ENCODE data around the gene GTF2IRD1.

GTF2IRD1 gene

GRCh38 chr7:74466196-74466813 is 12.6 kb downstream of the GTF2IRD1 start:
- no peaks in the 10 kb centered on the region for H3K27me3 ChIP-seq (ENCODE audit: control insufficient read depth in 3 of 3, insufficient read depth in 3 of 3, low read depth in 1 of 3, low read length in 3 of 3)
- H4K91ac ChIP-seq (ENCODE audit: low read depth, low read length, poor library complexity), result no peak overlapping the region
- H4K8ac ChIP-seq (ENCODE audit: low read depth, low read length), result no peak overlapping the region
- no peak for DNase-seq (ENCODE audit: low spot score)
- H3K4me3 ChIP-seq (ENCODE audit: low read length in 2 of 2), result no peak overlapping the region
- peaks cover 4 to 16% of the 10 kb centered on the region in 2 donors for H3K36me3 ChIP-seq (replicated peaks in 1 of 2; ENCODE audit: control insufficient read depth in 2 of 2, insufficient read depth in 2 of 2, low read length in 2 of 2)
- no peak overlapping the region for H2BK5ac ChIP-seq (ENCODE audit: low read length)
- H3K9ac ChIP-seq (ENCODE audit: low read depth, low read length, poor library complexity), result peak overlapping the region; percentile 47
- WGBS, 2 donors (ENCODE audit: extremely low coverage in 2 of 2, insufficient read length in 2 of 2, insufficient replicate concordance in 1 of 2), result no CpG with 5 or more reads among the region's 21 CpGs
- peaks cover 27% of the 10 kb centered on the region for H3K79me1 ChIP-seq (ENCODE audit: low read depth, low read length)
- H2BK120ac ChIP-seq (ENCODE audit: low read depth, low read length), result no peak overlapping the region
- no peak overlapping the region for H2BK12ac ChIP-seq (ENCODE audit: low read length)
- peak overlapping the region; percentile 5 for H3K23ac ChIP-seq (ENCODE audit: low read depth, low read length, poor library complexity)
- no peak overlapping the region for H2AK5ac ChIP-seq (ENCODE audit: low read depth, low read length)
- no peak overlapping the region for H3K4ac ChIP-seq (ENCODE audit: low read length)
- H3K9me3 ChIP-seq (replicated peaks in 1 of 2; ENCODE audit: control insufficient read depth in 2 of 2, insufficient read depth in 1 of 2, low read depth in 1 of 2, low read length in 2 of 2), result no peaks in the 10 kb centered on the region
- peaks cover 7% of the 10 kb centered on the region in 2 donors for H3K4me1 ChIP-seq (ENCODE audit: control insufficient read depth in 2 of 2, insufficient read depth in 1 of 2, low read depth in 1 of 2, low read length in 2 of 2)
- H3K18ac ChIP-seq (ENCODE audit: low read length), result peak overlapping the region; percentile 71
- H2BK15ac ChIP-seq (ENCODE audit: low read length), result no peak overlapping the region
- no peak overlapping the region for H3K4me2 ChIP-seq (ENCODE audit: insufficient read depth, low read length, poor library complexity, severe bottlenecking)
- H3K27ac ChIP-seq (replicated peaks; ENCODE audit: low read length), result peak overlapping the region; percentile 15
- no peak overlapping the region for H3K14ac ChIP-seq (ENCODE audit: low read length)
- H2AFZ ChIP-seq (ENCODE audit: low read length), result no peak overlapping the region

- Histone ChIP-seq H3K4me3 (ENCODE audit: low read length in 2 of 2) (no peak overlapping the region), H4K8ac (ENCODE audit: low read depth, low read length) (no peak overlapping the region), H3K36me3 (replicated peaks in 1 of 2; ENCODE audit: control insufficient read depth in 2 of 2, insufficient read depth in 2 of 2, low read length in 2 of 2) (peaks cover 6 to 10% of the 10 kb centered on the region in 2 donors), H3K27ac (replicated peaks; ENCODE audit: low read length) (no peak overlapping the region), H3K4me1 (ENCODE audit: control insufficient read depth in 2 of 2, insufficient read depth in 1 of 2, low read depth in 1 of 2, low read length in 2 of 2) (peaks cover 7% of the 10 kb centered on the region in 2 donors), H3K18ac (ENCODE audit: low read length) (no peak overlapping the region), H3K14ac (ENCODE audit: low read length) (no peak overlapping the region), H4K91ac (ENCODE audit: low read depth, low read length, poor library complexity) (no peak overlapping the region), H3K79me1 (ENCODE audit: low read depth, low read length) (peaks cover 23% of the 10 kb centered on the region), H3K4me2 (ENCODE audit: insufficient read depth, low read length, poor library complexity, severe bottlenecking) (no peak overlapping the region), H3K27me3 (ENCODE audit: control insufficient read depth in 3 of 3, insufficient read depth in 3 of 3, low read depth in 1 of 3, low read length in 3 of 3) (no peaks in the 10 kb centered on the region), H2BK5ac (ENCODE audit: low read length) (no peak overlapping the region), H3K23ac (ENCODE audit: low read depth, low read length, poor library complexity) (no peak overlapping the region), H2BK120ac (ENCODE audit: low read depth, low read length) (no peak overlapping the region), H3K9ac (ENCODE audit: low read depth, low read length, poor library complexity) (no peak overlapping the region), H2BK12ac (ENCODE audit: low read length) (no peak overlapping the region), H2AK5ac (ENCODE audit: low read depth, low read length) (no peak overlapping the region), H2BK15ac (ENCODE audit: low read length) (no peak overlapping the region), H3K4ac (ENCODE audit: low read length) (no peak overlapping the region), H3K9me3 (replicated peaks in 1 of 2; ENCODE audit: control insufficient read depth in 2 of 2, insufficient read depth in 1 of 2, low read depth in 1 of 2, low read length in 2 of 2) (no peaks in the 10 kb centered on the region), H2AFZ (ENCODE audit: low read length) (no peak overlapping the region)
- DNase-seq (ENCODE audit: low spot score), result no peak
- WGBS, 2 donors (ENCODE audit: extremely low coverage in 2 of 2, insufficient read length in 2 of 2, insufficient replicate concordance in 1 of 2), result no CpG with 5 or more reads among the region's 9 CpGs
These were observed 14.2 kb downstream of the GTF2IRD1 start for GRCh38 chr7:74467876-74468275.

- Histone ChIP-seq H3K9me3 (replicated peaks in 1 of 2; ENCODE audit: control insufficient read depth in 2 of 2, insufficient read depth in 1 of 2, low read depth in 1 of 2, low read length in 2 of 2) (no peaks in the 10 kb centered on the region), H2BK15ac (ENCODE audit: low read length) (no peak overlapping the region), H3K36me3 (replicated peaks in 1 of 2; ENCODE audit: control insufficient read depth in 2 of 2, insufficient read depth in 2 of 2, low read length in 2 of 2) (peaks cover 3 to 5% of the 10 kb centered on the region in 2 donors), H3K4ac (ENCODE audit: low read length) (no peak overlapping the region), H3K27me3 (ENCODE audit: control insufficient read depth in 3 of 3, insufficient read depth in 3 of 3, low read depth in 1 of 3, low read length in 3 of 3) (no peaks in the 10 kb centered on the region), H3K23ac (ENCODE audit: low read depth, low read length, poor library complexity) (no peak overlapping the region), H2BK12ac (ENCODE audit: low read length) (no peak overlapping the region), H3K18ac (ENCODE audit: low read length) (no peak overlapping the region), H4K91ac (ENCODE audit: low read depth, low read length, poor library complexity) (no peak overlapping the region), H2BK120ac (ENCODE audit: low read depth, low read length) (no peak overlapping the region), H3K4me3 (ENCODE audit: low read length in 2 of 2) (no peak overlapping the region), H3K14ac (ENCODE audit: low read length) (no peak overlapping the region), H2BK5ac (ENCODE audit: low read length) (no peak overlapping the region), H3K4me1 (ENCODE audit: control insufficient read depth in 2 of 2, insufficient read depth in 1 of 2, low read depth in 1 of 2, low read length in 2 of 2) (peaks cover 7% of the 10 kb centered on the region in 2 donors), H4K8ac (ENCODE audit: low read depth, low read length) (no peak overlapping the region), H3K79me1 (ENCODE audit: low read depth, low read length) (peaks cover 25% of the 10 kb centered on the region), H3K27ac (replicated peaks; ENCODE audit: low read length) (no peak overlapping the region), H3K4me2 (ENCODE audit: insufficient read depth, low read length, poor library complexity, severe bottlenecking) (no peak overlapping the region), H3K9ac (ENCODE audit: low read depth, low read length, poor library complexity) (no peak overlapping the region), H2AK5ac (ENCODE audit: low read depth, low read length) (no peak overlapping the region), H2AFZ (ENCODE audit: low read length) (no peak overlapping the region)
- WGBS, 2 donors (ENCODE audit: extremely low coverage in 2 of 2, insufficient read length in 2 of 2, insufficient replicate concordance in 1 of 2), result no CpG with 5 or more reads among the region's 8 CpGs
- no peak for DNase-seq (ENCODE audit: low spot score)
These were observed 16.8 kb downstream of the GTF2IRD1 start for GRCh38 chr7:74470504-74470903.

GRCh38 chr7:74473116-74473515 is 19.4 kb downstream of the GTF2IRD1 start:
- Histone ChIP-seq H2BK5ac (ENCODE audit: low read length) (no peak overlapping the region), H2BK120ac (ENCODE audit: low read depth, low read length) (no peak overlapping the region), H3K14ac (ENCODE audit: low read length) (no peak overlapping the region), H3K4me3 (ENCODE audit: low read length in 2 of 2) (no peak overlapping the region), H3K9me3 (replicated peaks in 1 of 2; ENCODE audit: control insufficient read depth in 2 of 2, insufficient read depth in 1 of 2, low read depth in 1 of 2, low read length in 2 of 2) (no peaks in the 10 kb centered on the region), H3K18ac (ENCODE audit: low read length) (no peak overlapping the region), H4K91ac (ENCODE audit: low read depth, low read length, poor library complexity) (no peak overlapping the region), H3K27ac (replicated peaks; ENCODE audit: low read length) (no peak overlapping the region), H2BK12ac (ENCODE audit: low read length) (no peak overlapping the region), H3K23ac (ENCODE audit: low read depth, low read length, poor library complexity) (no peak overlapping the region), H3K4me1 (ENCODE audit: control insufficient read depth in 2 of 2, insufficient read depth in 1 of 2, low read depth in 1 of 2, low read length in 2 of 2) (peaks cover 4 to 8% of the 10 kb centered on the region in 2 donors), H3K4me2 (ENCODE audit: insufficient read depth, low read length, poor library complexity, severe bottlenecking) (no peak overlapping the region), H3K27me3 (ENCODE audit: control insufficient read depth in 3 of 3, insufficient read depth in 3 of 3, low read depth in 1 of 3, low read length in 3 of 3) (no peaks in the 10 kb centered on the region), H3K9ac (ENCODE audit: low read depth, low read length, poor library complexity) (no peak overlapping the region), H2AK5ac (ENCODE audit: low read depth, low read length) (no peak overlapping the region), H2AFZ (ENCODE audit: low read length) (no peak overlapping the region), H3K4ac (ENCODE audit: low read length) (no peak overlapping the region), H2BK15ac (ENCODE audit: low read length) (no peak overlapping the region), H4K8ac (ENCODE audit: low read depth, low read length) (no peak overlapping the region), H3K36me3 (replicated peaks in 1 of 2; ENCODE audit: control insufficient read depth in 2 of 2, insufficient read depth in 2 of 2, low read length in 2 of 2) (peaks cover 3% of the 10 kb centered on the region in 2 donors), H3K79me1 (ENCODE audit: low read depth, low read length) (peaks cover 16% of the 10 kb centered on the region)
- no peak for DNase-seq (ENCODE audit: low spot score)
- no CpG with 5 or more reads among the region's 5 CpGs for WGBS, 2 donors (ENCODE audit: extremely low coverage in 2 of 2, insufficient read length in 2 of 2, insufficient replicate concordance in 1 of 2)

Data from neuronal stem cell (in vitro differentiated cells).